Inflammatory macrophage treated with lipopolysaccharide for 4 hours (primary cell): ENCODE results near the gene RPTOR.
A peak's percentile ranks its signal among the peaks of the same experiment; 100 is the strongest.
"Not testable (repeated sequence)": the region's sequence is repeated elsewhere in the genome, so short reads cannot be mapped to it uniquely, and the experiment has no call there.

ENCODE experiments used
- DNase-seq: peaks from one replicate; pipeline ENCODE4 v3.0.0-alpha.2; 2020

Gene RPTOR

DNA sequence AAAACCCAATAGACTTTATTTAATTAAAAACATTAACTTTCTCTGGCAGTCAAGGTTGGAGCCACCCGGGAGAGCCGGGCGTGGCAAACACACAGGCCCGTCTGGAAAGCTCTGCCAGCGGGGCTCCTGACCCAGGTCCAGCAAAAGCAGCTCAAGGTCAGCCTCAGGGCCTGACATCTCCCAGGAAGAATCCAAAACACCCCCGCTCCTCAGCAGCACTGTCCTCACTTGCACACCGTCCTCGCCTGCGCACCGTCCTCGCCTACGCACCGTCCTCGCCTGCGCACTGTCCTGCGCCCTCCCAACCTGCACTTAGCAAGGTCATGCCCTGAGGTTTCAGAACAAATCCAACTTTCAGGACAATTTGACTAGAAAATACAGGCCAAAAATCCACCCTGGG lies 31.4 kb upstream of the RPTOR start:
- no peak for DNase-seq

DNA sequence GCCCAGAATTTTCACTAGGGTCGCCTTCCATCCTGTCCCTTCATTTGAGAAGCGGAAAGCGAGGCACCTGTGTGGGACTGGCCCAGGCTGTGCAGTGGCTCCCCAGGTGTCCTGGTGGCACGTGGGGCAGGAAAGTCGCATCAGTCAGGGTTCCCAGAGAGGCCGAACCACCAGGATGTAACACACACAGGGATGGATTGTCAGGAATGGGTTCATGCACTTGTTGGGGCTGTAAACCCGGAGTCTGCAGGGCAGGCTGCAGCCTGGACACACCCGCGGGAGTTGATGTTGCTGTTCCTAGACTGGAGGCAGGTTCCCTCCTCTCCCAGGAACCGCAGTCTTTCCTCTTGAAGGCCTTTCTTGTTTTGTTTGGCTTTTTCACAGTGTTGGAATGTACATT lies 30.7 kb upstream of the RPTOR start:
- no peak for DNase-seq

DNA sequence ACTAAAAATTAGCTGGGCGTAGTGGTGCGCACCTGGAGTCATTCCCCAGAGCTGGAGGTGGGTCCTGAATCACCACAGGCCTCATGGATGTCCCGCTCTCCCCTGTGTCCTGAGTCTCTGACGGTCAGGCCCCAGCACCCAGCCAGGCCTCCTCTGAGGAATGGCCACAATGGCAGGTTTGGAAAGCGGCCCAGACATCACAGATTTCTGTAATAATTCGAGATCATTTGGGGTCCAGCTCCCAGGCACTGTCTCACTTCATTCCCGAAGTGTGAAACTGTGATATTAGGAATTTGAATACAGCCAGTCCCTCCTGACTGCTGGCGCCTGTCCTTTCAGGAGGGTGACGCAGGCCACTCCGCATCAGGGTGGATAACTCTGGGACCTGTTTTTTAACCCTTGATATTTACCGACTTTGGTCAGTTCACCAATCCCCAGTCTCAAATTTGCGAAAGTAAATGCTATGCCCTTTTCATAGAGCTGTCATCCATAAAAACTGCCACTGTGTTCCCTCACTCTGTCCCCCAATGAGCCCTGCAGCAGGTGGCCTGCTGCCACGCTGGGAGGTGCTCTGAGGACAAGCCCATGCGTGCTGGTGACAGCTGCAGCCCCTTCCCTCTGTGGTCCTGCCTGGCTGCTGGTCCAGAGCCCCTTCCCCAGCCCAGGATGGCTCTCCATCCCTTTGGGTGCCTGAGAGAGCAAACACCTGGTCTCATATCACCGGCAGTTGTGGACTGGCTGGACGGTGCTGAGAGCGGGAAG lies 28.3 kb upstream of the RPTOR start:
- no peak for DNase-seq

DNA sequence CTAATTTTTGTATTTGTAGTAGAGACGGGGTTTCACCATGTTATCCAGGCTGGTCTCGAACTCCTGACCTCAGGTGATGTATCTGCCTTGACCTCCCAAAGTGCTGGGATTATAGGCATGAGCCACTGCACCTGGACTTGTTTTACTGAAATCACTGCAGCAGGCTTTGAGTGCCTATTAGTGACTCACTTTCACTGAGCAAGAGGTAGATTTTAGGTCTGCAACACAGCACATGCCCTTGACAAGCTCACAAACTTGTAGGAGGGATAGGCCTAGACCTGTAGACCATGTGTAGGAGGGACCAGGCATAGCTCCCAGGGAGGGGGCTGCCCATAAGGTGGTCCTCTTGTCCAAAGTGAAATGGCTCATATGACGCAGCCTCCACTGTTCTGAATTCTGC lies 27.0 kb upstream of the RPTOR start:
- no peak for DNase-seq

DNA sequence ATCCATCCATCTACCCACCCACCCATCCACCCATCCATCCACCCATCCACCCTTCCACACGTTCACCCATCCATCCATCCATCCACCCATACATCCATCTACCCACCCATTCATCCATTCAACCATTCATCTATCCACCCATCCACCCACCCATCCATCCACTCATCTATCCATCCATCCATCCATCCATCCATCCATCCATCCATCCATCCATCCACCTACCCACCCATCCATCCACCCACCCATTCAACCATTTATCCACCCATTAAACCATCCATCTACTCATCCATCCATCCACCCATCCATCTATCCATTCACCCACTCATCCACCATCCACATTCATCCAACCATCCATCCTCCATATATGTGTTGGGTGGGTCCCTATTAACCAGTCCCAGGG lies 26.2 kb upstream of the RPTOR start:
- no peak for DNase-seq

DNA sequence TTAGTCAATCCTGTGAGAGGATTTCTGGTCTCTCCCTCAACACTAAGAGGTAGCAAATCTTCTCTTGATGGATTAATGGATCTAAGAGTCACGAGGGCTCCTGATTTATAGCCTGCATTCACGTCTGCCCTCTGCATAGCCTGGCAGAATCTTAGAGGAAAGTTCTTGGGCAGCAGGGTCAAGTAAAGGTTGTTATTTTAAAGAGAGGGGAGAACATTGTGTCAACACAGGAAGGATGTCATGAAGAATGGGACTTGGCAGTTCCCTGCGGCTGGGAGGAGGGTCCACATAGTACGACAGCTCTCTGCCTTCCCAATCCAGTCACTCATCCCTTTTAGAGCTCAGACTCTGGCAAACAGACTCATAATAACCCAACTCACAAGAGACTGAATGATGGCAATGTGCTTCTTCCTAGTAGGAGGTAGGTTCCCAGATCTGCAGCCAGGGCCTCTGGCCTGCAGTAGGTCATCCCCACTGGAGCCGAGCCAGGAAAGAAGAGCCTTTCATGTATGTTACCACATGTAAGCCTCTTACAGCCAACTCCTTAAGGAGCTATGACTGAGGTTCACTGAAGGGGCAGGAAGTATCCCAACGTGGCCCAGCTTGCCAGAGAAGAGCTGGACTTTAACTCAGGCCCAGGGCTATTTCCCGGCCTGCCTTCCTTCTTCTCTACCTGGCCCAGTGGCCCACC lies 25.4 kb upstream of the RPTOR start:
- DNase-seq = no peak

DNA sequence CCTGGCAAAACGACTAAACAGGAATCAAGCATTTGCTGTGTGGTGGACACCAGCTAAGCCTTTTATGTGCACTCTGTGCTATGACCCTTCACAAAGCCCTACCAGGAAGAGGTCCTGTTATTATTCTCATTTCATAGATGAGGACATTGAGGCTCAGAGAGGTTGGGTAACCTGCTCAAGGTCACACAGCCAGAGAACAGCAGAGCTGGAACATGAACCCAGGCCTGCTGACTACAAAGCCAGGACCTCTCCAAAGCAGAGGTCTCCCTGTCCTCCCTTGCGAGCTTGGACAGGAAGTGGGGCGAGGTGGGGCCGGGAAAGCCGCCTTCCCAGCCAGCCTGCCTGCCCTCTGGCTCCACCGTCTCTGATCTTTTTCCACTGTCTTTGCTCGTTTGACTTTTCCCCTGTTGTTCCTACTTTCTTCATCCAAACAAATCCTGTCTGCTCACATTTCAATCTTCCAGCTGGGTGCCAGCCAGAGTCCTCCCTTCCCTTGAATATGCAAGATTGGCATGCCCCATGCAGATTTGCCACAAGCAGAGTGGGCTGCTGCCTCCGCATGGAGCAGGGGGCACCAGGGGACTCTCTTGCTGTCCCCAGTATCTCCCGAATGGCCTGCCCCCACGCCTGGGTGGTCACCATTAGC lies 23.7 kb upstream of the RPTOR start:
- no peak for DNase-seq

DNA sequence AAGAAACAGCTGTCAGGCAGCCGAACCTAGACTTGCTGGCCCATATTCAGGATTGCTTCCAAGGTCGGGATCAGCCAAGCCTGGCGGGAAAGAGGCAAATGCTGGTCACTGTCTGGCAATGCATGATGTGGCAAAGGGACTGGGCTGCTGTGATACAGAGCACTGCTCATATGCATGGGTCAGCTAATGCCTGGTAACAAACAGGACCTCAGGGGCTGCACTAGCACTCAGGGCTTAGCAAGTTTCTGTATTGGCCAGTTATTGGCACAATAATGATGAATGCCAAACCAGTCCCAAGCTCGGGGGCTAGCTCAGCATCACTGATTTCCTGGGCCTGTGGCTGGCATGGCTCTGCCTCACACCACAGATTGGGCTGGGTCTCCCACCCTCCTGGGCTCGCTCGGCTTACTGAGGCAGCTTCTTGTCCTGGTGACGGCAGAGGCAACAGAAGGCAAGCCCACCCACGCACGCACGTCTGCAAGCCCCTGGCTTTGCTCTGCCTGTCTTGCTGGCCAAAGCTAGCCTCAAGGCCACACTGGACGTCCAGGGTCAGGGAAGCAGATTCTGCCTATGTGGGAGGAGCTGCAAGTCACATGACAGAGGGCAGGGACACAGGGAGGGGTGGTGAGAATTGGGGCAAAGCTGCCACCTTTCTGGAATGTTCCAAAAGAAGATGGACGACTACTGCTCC lies 21.4 kb upstream of the RPTOR start:
- DNase-seq = no peak

DNA sequence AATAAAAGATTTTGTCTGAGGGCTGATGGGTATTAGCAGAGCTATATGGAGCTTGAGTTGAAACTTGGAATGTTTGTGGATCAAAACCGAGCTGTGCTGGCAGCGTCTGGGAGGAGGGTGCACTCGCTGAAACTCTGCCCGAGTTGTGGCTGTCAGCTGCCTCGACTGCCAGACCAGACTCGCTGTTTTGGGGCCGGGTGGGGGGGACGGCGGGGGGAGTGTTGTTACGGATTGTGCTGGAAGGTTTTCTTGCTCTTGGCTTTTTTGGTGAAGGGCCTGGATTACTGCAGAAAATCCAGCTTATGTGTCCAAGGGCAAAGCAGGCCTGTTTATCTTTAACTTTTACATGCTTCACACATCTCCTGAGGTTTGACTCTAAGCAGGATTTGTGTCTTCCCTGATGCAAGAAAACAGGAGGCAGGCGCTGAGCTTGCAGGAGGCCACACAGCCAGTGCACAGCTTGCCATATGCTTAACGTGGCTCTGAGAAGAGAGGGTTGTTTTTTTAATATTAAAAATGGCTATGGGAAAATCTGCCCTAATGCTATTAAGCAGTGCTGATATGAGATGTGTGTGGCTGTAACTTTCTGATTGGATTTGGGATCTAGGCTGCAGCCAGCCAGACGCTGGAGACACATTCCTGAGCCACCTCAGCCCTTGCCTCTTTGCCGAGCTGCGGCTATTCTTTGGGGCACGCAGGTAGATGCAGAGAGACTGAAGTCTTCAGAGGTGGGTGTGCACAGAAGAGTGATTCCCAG lies 20.5 kb upstream of the RPTOR start:
- no peak for DNase-seq

DNA sequence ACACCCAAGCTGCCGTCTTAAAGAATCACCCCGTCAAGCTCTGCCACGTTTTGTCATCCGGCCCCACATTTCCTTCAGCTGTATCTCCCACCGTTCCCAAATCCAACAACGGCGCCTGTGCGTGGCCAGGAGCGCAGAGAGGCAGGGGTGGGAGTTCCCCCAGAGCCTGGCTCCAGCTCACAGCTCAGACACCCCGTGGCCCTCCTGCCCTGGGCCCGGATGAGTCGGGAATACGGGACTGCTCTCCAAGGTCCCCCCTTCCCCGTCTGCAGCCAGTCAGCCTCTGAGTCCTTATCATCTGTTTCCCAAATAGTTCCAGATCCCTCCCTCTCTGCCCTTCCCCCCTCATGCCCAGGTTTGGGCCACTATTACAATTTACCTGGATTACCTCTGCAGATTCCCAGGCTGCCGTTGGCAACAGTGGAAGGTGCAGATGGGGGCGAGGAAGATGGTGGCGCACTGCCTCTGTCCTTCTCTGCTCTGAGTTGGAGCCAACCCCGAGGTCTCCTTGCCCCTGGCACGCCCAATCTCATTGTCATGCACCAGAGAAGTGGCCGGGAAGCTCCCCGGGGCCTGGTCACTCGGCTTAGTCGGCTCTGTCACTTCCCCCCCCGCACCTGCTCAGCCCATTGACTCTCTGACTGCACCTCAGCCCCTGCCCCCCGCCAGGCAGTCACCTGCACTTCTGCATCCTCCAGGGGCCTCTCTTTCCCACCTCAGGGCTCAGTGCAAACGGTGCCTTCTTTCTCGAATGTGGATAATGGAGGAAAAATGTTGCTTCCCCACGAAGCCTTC lies 18.3 kb upstream of the RPTOR start:
- no peak for DNase-seq

DNA sequence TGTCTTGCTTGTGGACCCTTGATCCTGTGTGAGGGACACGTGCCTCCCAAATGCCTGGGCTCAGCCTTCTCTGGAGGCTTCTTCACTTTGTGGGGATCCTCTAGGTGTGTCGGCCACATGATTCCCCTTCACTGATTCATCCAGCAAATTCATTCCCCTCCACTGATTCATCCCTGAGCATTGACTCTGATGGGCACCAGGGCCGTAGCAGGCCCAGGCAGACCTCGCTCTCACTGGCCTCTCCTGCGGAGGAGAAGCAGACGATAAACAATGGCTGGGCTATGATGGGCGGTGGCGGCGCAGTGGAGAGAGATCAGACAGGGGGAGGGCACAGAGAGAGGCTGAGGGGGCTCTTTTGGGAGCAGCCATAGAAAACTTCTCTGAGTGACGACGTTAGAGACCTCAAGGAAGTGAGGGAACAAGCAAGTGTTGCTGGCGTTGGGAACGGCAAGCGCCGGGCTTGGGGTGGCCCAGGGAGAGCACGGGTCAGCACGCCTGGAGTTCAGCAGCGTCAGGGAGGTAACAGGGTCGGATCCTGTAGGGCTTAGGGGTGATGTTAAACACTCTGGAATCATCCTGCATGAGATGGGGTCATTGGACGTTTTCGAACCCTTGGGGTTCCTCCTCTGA lies 17.5 kb upstream of the RPTOR start:
- DNase-seq = no peak

DNA sequence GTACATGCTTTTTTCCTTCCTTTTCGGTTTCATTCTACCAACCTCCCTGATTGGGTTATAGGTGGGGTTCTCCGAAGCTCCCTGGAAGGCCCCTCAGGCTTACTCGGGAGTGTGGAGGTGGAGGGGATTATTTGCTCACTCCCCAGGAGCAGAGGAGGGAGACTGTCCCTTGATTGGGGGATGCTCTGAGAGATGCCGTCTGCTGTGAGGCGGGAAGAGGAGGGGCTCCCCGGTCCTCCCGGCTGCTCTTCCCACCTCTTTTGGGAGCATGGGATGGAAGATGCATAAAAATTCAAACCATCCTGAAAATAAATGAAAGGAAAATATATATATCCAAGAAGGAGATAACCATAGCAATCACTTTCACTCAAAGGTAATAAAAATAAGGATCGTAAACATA lies 16.1 kb upstream of the RPTOR start:
- DNase-seq = no peak

DNA sequence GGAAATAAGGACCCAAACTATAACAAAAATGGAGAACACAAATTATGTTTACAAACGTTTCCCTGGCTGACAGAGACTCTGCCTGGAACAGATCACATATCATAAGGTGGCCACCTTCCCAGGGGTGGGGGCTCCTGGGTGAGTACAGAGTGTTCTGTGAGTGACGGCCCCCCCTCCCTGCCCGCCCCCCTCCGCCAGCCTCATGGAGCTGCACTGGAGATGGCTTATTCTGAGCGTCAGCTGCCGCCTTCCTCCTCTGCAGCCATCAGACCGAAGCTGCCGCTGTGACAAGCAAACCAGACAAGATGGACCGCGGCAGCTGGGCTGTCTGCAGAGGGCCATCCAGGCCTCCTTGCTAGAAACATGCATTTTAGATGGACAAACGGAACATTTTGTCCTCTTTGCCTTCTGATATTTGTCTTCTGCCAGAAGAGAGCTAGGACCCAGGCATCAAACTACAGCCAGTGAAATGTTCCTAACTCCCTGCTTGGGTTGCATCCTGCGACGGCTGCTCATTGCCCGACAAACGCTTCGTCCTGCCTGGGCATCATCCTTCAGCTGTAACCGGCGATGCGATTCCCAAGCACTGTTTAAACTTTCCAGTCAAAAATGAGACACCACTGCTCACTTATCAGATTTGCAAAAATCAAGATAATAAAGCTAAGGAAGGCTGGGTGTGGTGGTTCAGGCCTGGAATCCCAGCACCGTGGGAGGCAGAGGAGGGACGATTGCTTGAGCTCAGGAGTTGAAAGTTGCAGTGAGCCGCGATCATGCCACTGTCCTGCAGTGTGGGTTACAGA lies 15.3 kb upstream of the RPTOR start:
- no peak for DNase-seq

DNA sequence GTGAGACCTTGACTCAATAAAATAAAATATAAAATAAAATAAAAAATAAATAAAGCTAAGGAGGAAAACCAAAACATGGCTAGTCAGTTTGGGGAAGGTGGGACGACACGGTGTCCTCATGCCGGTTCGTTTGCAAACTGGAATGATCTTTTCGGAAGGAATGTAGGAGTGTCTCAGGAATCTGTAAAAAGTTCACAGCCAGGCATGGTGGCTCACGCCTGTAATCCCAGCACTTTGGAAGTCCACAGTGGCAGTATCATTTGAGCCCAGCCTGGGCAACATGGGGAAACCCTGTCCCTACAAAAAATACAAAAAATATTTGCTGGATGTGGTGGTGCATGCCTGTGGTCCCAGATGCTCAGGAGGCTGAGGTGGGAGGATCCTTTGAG lies 14.7 kb upstream of the RPTOR start:
- no peak for DNase-seq

DNA sequence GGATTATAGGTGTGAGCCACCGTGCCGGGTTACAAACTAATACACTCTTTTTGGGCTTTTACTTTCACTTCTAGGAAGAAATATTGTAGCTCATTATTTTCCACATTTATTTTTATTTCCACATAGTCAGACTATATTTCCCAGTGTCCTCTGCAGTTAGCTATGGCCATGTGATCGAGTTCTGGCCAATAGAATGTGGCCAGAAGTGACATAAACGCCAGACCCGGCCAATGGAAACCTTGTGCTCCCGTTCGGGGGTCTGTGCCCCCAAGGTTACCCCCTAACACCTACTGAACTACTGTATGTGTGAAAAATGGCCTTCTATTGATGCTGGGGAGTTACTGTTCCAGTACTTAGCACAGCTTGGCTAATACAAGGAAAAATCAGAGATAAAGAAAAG lies 13.2 kb upstream of the RPTOR start:
- DNase-seq = no peak

DNA sequence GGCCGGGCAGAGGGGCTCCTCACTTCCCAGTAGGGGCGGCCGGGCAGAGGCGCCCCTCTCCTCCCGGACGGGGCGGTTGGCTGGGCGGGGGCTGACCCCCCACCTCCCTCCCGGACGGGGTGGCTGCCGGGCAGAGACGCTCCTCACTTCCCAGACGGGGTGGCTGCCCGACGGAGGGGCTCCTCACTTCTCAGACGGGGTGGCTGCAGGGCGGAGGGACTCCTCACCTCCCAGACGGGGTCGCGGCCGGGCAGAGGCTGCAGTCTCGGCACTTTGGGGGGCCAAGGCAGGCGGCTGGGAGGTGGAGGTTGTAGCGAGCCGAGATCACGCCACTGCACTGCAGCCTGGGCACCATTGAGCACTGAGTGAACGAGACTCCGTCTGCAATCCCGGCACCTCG lies 7.3 kb upstream of the RPTOR start:
- not testable (repeated sequence) for DNase-seq

DNA sequence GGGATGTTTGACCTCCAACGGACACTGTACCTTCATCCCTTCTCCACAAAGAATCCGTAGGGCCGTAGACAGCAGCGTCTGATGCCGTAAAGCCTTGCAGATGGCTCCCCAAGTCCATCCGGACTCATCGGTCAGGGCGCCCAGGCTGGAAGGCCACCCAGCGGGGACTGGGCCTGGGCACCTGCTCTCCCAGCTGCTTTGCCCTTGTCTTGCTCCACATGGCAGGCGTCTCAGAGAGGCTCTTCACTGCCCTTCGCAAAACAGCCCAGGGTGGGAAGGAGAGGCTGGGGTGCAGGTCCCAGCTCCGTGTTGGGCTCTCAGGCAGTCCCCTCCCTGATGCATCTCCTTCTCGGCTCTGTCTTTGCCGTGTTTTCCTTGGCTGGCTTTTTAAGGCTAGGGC lies 6.2 kb upstream of the RPTOR start:
- no peak for DNase-seq

DNA sequence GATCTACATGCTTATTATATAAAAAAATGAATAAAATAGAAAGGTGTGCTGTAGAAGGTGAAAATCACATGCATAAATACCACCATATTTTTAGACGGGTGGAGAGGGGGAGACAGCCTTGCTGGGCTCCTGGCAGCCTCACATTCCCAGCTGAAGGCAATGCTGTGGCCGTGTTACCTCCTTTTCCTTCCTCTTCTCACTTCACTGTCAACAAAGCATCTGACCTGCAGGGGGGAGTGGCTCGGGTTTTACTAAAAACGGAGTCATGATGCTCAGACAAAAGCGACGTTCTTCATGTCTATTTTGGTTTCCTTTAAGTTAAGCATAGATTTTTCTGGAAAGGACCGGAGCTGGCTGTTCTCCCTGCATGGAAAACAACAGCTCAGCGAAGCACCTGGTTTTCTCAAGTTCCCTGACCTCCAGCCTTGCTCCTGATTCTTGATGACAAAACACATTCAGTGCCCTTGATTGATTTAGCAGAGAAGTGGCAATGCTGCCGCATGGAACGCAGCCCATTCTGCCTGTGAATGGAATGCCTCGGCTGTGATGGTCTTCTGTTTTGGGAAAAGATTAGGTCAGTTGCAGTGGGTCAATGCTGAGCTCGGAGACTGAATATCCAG lies 5.5 kb upstream of the RPTOR start:
- peak; percentile 3 for DNase-seq

DNA sequence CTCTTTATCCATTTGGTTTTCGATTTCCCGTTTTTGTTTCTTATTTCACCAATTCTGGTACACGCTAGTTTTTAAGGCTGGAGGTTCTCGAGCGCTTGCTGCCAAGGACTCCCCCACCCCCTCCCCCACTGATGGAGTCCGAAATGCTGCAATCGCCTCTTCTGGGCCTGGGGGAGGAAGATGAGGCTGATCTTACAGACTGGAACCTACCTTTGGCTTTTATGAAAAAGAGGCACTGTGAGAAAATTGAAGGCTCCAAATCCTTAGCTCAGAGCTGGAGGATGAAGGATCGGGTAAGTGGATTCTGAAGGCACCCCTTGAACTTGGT lies 825 bp downstream of the RPTOR start:
- DNase-seq = no peak

DNA sequence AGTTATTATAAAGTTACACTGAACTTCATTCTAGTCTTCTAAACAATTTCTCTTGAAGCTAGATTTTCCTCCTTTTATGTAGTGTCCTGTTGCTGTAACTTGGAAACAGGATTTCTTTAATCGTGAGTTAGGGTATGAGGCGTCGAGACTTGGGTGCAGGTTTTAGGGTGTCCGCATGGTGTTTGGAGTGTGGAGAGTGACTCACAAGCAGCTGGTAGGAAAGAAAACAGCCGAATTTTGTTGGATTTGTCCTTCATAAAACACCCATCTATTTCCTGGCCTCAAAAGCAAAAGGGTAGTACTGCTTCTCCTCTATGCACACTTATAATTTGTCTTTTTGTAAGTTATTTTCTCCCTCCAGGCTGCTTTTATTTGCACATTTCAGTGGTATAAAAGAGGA lies 1.6 kb downstream of the RPTOR start:
- no peak for DNase-seq
